IMR-90 (cell line): ENCODE data around the gene MAN2A2. TPM values are rescaled to one million over a fixed set of nuclear protein-coding genes. Genes with fewer than 3 reads are reported as not detected.
A peak's percentile ranks its signal among the peaks of the same experiment; 100 is the strongest.

Source experiments
- ATAC-seq: fragments of 200-7000 bp; cut with Tn5 transposase; 2 replicates; pipeline ENCODE4 v1.9.1; 2020; ENCODE audit warnings: low read depth, mild to moderate bottlenecking, moderate library complexity
- BruUV-seq: library from RNA; stranded (reverse); fragments of 400-500 nt; replicated peaks from 2 replicates; lab custom pipeline; 2021; lab: Mats Ljungman, UMichigan
- CTCF ChIA-PET: fragments of 300-600 bp; formaldehyde crosslinking; extraction: SDS; loops from one replicate; lab custom pipeline; 2021; ENCODE audit warnings: antibody characterized with exemption; lab: Yijun Ruan, JAX
- POLR2A ChIA-PET: fragments of 300-600 bp; sonication (Branson Sonifier 250); formaldehyde crosslinking; loops from one replicate; lab custom pipeline; 2022; ENCODE audit warnings: antibody characterized with exemption; ENCODE audit not compliant: unreplicated experiment; lab: Charles Lee
- DNase-seq: peaks from one replicate; pipeline ENCODE4 v3.0.0; 2013
- H2AFZ ChIP-seq: replicated peaks from 2 replicates; pipeline ENCODE3; 2013; ENCODE audit warnings: low read length, mild to moderate bottlenecking; ENCODE audit not compliant: poor library complexity
- H2AK5ac ChIP-seq: 2 replicates; pipeline ENCODE4 v1.6.1; 2013; ENCODE audit warnings: low read depth, low read length, inconsistent platforms
- H2AK9ac ChIP-seq: replicated peaks from 2 replicates; pipeline ENCODE3; 2013; ENCODE audit warnings: mild to moderate bottlenecking, low read depth, low read length, moderate library complexity; ENCODE audit not compliant: poor library complexity
- H2BK120ac ChIP-seq: 2 replicates; pipeline ENCODE4 v1.6.1; 2013; ENCODE audit warnings: low read depth, low read length, inconsistent platforms
- H2BK15ac ChIP-seq: 3 replicates; pipeline ENCODE4 v1.6.1; 2013; ENCODE audit warnings: low read depth, low read length, inconsistent platforms
- H2BK20ac ChIP-seq: 2 replicates; pipeline ENCODE4 v1.6.1; 2013; ENCODE audit warnings: low read depth, mild to moderate bottlenecking, inconsistent platforms, low read length, moderate library complexity
- H2BK5ac ChIP-seq: 2 replicates; pipeline ENCODE4 v1.6.1; 2013; ENCODE audit warnings: mild to moderate bottlenecking, low read depth, low read length, inconsistent platforms; ENCODE audit not compliant: poor library complexity, severe bottlenecking
- H3K14ac ChIP-seq: replicated peaks from 2 replicates; pipeline ENCODE4 v1.6.1; 2013; ENCODE audit warnings: low read depth, low read length, inconsistent platforms
- H3K18ac ChIP-seq: 2 replicates; pipeline ENCODE4 v1.6.1; 2013; ENCODE audit warnings: low read depth, low read length, control low read depth
- H3K23ac ChIP-seq: 2 replicates; pipeline ENCODE4 v1.6.1; 2013; ENCODE audit warnings: low read depth, low read length, inconsistent platforms
- H3K27ac ChIP-seq: 2 replicates; pipeline ENCODE4 v1.5.1; 2013; ENCODE audit warnings: mild to moderate bottlenecking, control low read depth, low read length; ENCODE audit not compliant: insufficient read depth
- H3K27me3 ChIP-seq: 2 replicates; pipeline ENCODE4 v1.6.1; 2013; ENCODE audit warnings: low read length; ENCODE audit not compliant: control insufficient read depth, insufficient read depth
- H3K36me3 ChIP-seq: 2 replicates; pipeline ENCODE4 v1.6.1; 2013; ENCODE audit warnings: low read length, mixed read lengths; ENCODE audit not compliant: control insufficient read depth, insufficient read depth
- H3K4ac ChIP-seq: 2 replicates; pipeline ENCODE4 v1.6.1; 2013; ENCODE audit warnings: low read depth, low read length, inconsistent platforms
- H3K4me1 ChIP-seq: 2 replicates; pipeline ENCODE4 v1.6.1; 2013; ENCODE audit warnings: low read length, mixed read lengths; ENCODE audit not compliant: control insufficient read depth, insufficient read depth
- H3K4me2 ChIP-seq: 2 replicates; pipeline ENCODE4 v1.6.1; 2013; ENCODE audit warnings: low read depth, mild to moderate bottlenecking, control low read depth, low read length, moderate library complexity
- H3K4me3 ChIP-seq: 2 replicates; pipeline ENCODE4 v1.5.1; 2013; ENCODE audit warnings: low read depth, mild to moderate bottlenecking, control low read depth, low read length, moderate library complexity; ENCODE audit not compliant: insufficient read depth
- H3K56ac ChIP-seq: 2 replicates; pipeline ENCODE4 v1.6.1; 2013; ENCODE audit warnings: low read length, inconsistent platforms; ENCODE audit not compliant: insufficient read depth; ENCODE audit errors: extremely low read depth
- H3K79me1 ChIP-seq, 2 experiments: 2 replicates each; pipeline ENCODE4 v1.6.1; 2013; ENCODE audit warnings: low read length in 2 of 2, inconsistent platforms in 1 of 2, low read depth in 1 of 2
- H3K9ac ChIP-seq: 2 replicates; pipeline ENCODE4 v1.6.1; 2013; ENCODE audit warnings: low read depth, low read length, control low read depth
- H3K9me1 ChIP-seq: 2 replicates; pipeline ENCODE4 v1.6.1; 2013; ENCODE audit warnings: low read length, inconsistent platforms; ENCODE audit not compliant: insufficient read depth
- H3K9me3 ChIP-seq: 2 replicates; pipeline ENCODE4 v1.6.1; 2013; ENCODE audit warnings: low read length; ENCODE audit not compliant: control insufficient read depth, insufficient read depth
- H4K20me1 ChIP-seq: 2 replicates; pipeline ENCODE4 v1.6.1; 2013; ENCODE audit warnings: low read length, inconsistent platforms; ENCODE audit not compliant: insufficient read depth
- H4K5ac ChIP-seq: 2 replicates; pipeline ENCODE4 v1.6.1; 2013; ENCODE audit warnings: mild to moderate bottlenecking, low read depth, low read length, control low read depth
- H4K8ac ChIP-seq, 2 experiments: 2 replicates each; pipeline ENCODE4 v1.6.1; 2013; ENCODE audit warnings: low read depth in 2 of 2, low read length in 2 of 2, control low read depth in 1 of 2, inconsistent platforms in 1 of 2
- H4K91ac ChIP-seq: 2 replicates; pipeline ENCODE4 v1.6.1; 2013; ENCODE audit warnings: low read depth, low read length, inconsistent platforms; ENCODE audit not compliant: insufficient read depth
- BHLHE40 ChIP-seq: fragments of 150-350 bp; IDR thresholded peaks from 2 replicates; pipeline ENCODE4 v1.6.1; 2016; ENCODE audit warnings: mild to moderate bottlenecking, low read depth, low read length
- CHD1 ChIP-seq: IDR thresholded peaks from 2 replicates; pipeline ENCODE4 v1.6.1; 2012; ENCODE audit warnings: low read depth, low read length, improper control_type of control experiment
- FOS ChIP-seq: fragments of 150-350 bp; IDR thresholded peaks from 2 replicates; pipeline ENCODE4 v1.6.1; 2016; ENCODE audit warnings: low read depth, low read length
- MAFK ChIP-seq: IDR thresholded peaks from 2 replicates; pipeline ENCODE4 v1.6.1; 2012; ENCODE audit warnings: low read depth, low read length, improper control_type of control experiment
- MAZ ChIP-seq: IDR thresholded peaks from 2 replicates; pipeline ENCODE4 v1.6.1; 2012; ENCODE audit warnings: low read depth, mild to moderate bottlenecking, low read length, improper control_type of control experiment, moderate library complexity, borderline replicate concordance
- MXI1 ChIP-seq: IDR thresholded peaks from 2 replicates; pipeline ENCODE4 v1.6.1; 2012; ENCODE audit warnings: low read depth, mild to moderate bottlenecking, low read length, moderate library complexity, borderline replicate concordance
- NFE2L2 ChIP-seq: fragments of 150-350 bp; IDR thresholded peaks from 2 replicates; pipeline ENCODE4 v1.6.1; 2016; ENCODE audit warnings: low read depth, mild to moderate bottlenecking, low read length
- POLR2A ChIP-seq: IDR thresholded peaks from 2 replicates; pipeline ENCODE4 v1.6.1; 2012; ENCODE audit warnings: mild to moderate bottlenecking, low read depth, low read length
- RAD21 ChIP-seq: IDR thresholded peaks from 2 replicates; pipeline ENCODE4 v1.6.1; 2012; ENCODE audit warnings: low read length, improper control_type of control experiment
- RFX5 ChIP-seq: IDR thresholded peaks from 2 replicates; pipeline ENCODE4 v1.8.0; 2012; ENCODE audit warnings: low read depth, mild to moderate bottlenecking, low read length, moderate library complexity
- WGBS, 2 experiments: methylation state at CpG; one replicate each; pipeline versions ENCODE4 v1.1.5 to v1.1.7; 2013; ENCODE audit warnings: missing lambda C conversion rate in 2 of 2; ENCODE audit not compliant: insufficient read length in 1 of 2; ENCODE audit errors: extremely low coverage in 2 of 2; 5-methylcytosine and 5-hydroxymethylcytosine counted together
- dilution Hi-C: fragments of 300-500 bp; cut with HindIII; formaldehyde crosslinking; loops from one replicate; pipeline ENCODE4 v1.14.3; 2018; ENCODE audit warnings: low sequenced_read_pairs; ENCODE audit not compliant: unreplicated experiment
- in situ Hi-C: fragments of 300-500 bp; cut with MboI; formaldehyde crosslinking; loops from 3 replicates; pipeline ENCODE4 v1.14.3; 2019; ENCODE audit warnings: low sequenced_read_pairs, inconsistent platforms, mixed read lengths
- intact Hi-C: fragments of 100-400 bp; cut with micrococcal nuclease; formaldehyde crosslinking; loops from 2 replicates; pipeline ENCODE4 v1.10.0; 2022
- polyA plus RNA-seq, 3 experiments: library from polyadenylated mRNA; depleted of rRNA; stranded (reverse); fragments of >200 nt; gene quantifications; 2 replicates each; pipeline ENCODE4 v1.2.3, GENCODE V29; 2012; ENCODE audit warnings: low replicate concordance in 1 of 3
- total RNA-seq: library from RNA; depleted of rRNA; stranded (reverse); fragments of >200 nt; gene quantifications from 2 replicates; pipeline ENCODE4 v1.2.3, GENCODE V29; 2012
- TF ChIP-seq, protein P1 (sequence below): conservative IDR thresholded peaks from 2 replicates; pipeline ENCODE4 v1.5.1; 2012; ENCODE audit warnings: mild to moderate bottlenecking, low read depth, low read length, improper control_type of control experiment
- TF ChIP-seq, protein P2 (sequence below): fragments of 150-350 bp; IDR thresholded peaks from 2 replicates; pipeline ENCODE4 v1.6.1; 2016; ENCODE audit warnings: low read depth, mild to moderate bottlenecking, low read length, moderate library complexity, borderline replicate concordance
- TF ChIP-seq, protein P3 (sequence below): fragments of 150-350 bp; IDR thresholded peaks from 2 replicates; pipeline ENCODE4 v1.6.1; 2017; ENCODE audit warnings: mild to moderate bottlenecking, antibody characterized with exemption, low read length, low read depth

Gene MAN2A2
- total and polyA plus RNA-seq, 2 of the 4 experiments (the other 2 are of a cell fraction), result 3.4 to 52.5 TPM

DNA sequence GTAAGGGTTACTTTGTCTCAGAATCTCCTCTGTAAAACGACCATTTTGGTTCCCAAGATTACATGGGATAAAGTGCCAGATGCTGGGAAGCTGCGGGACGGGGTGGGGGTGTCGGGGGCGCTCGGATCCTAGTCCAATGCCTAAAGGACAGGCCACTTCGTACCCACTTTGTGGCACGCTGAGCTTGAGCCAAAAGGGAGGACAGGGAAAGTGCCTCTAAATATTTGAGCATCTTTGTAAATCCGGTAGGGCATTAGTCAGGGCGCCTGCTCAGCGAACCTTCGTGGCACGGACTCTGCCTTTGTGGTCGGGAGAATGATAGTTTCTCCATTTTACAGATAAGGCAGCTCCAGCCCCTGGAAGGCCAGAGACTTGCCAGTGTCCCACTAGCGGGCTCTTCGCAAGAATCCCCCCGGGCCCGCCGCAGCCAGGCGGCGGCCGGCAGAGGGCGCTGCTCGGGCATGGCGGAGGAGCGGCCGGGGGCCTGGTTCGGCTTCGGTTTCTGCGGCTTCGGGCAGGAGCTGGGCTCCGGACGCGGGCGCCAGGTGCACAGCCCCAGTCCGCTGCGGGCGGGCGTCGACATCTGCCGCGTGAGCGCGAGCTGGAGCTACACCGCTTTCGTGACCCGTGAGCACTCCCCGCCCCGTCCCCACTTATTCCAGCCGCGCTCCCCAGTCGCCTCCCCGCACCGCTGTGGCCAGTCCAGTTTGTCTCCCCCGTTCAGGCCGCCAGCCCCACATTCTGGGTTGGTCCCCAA is 53.4 kb downstream of the MAN2A2 start:
- Histone ChIP-seq H4K91ac (peak overlapping the region; percentile 36; the same call in 1 of the 2 replicates), H3K4ac (peak overlapping the region; percentile 41), H3K18ac (no peak overlapping the region), H3K79me1 (peaks cover 6 to 27% of the 10 kb centered on the region in 2 experiments; a peak in 3 of 4 replicates), H4K5ac (no peak overlapping the region), H2BK120ac (no peak overlapping the region), H3K14ac (no peak overlapping the region), H3K4me1 (peaks cover 6% of the 10 kb centered on the region), H3K9me1 (no peaks in the 10 kb centered on the region), H3K27ac (no peak overlapping the region; the same call in 1 of the 2 replicates), H2BK5ac (no peak overlapping the region), H3K4me2 (peak overlapping the region; percentile 72), H2BK20ac (no peak overlapping the region), H3K9ac (peak overlapping the region; percentile 51), H3K4me3 (peak overlapping the region; percentile 64), H3K23ac (peak overlapping the region; percentile 79; the same call in 1 of the 2 replicates), H3K9me3 (no peaks in the 10 kb centered on the region), H3K27me3 (no peaks in the 10 kb centered on the region), H3K56ac (no peak overlapping the region), H2AK5ac (peak overlapping the region; percentile 33; the same call in 1 of the 2 replicates), H2AFZ (peak overlapping the region; percentile 90), H4K20me1 (no peaks in the 10 kb centered on the region; the same call in 1 of the 2 replicates), H2AK9ac (peak overlapping the region; percentile 60), H4K8ac (peak overlapping the region; percentile 29 to 60; a peak in 3 of 4 replicates), H3K36me3 (peaks cover 35% of the 10 kb centered on the region), H2BK15ac (no peak overlapping the region)
- ChIA-PET CTCF (interaction anchor here (0.6 to 2.6 kb wide), 14 partner anchors 10 to 604 kb away, joined by 3 to 10 read pairs (median 5); partner anchors contain the start of gene UNC45A), POLR2A (interaction anchor here (0.6 kb wide), 1 partner anchor 25 kb away, joined by 4 read pairs; no protein-coding TSS in a partner anchor)
- intact Hi-C loops, result loop anchor here (1.0 to 2.0 kb wide), 4 partner anchors 38 to 315 kb away; partner anchors contain the start of gene PRC1
- no TSS peak for BruUV-seq
- peak; percentile 46 for ATAC-seq
- 11% methylated on average over 30 of the region's 56 CpGs; no CpG with 5 or more reads in 1 of the 2 experiments for WGBS, 2 experiments
- DNase-seq, result peak; percentile 70
- in situ Hi-C loops, result loop anchor here (10.0 kb wide), 1 partner anchor 318 kb away; no protein-coding TSS in a partner anchor
- dilution Hi-C loops, result no loop called here
- TF ChIP-seq, protein P1, sequence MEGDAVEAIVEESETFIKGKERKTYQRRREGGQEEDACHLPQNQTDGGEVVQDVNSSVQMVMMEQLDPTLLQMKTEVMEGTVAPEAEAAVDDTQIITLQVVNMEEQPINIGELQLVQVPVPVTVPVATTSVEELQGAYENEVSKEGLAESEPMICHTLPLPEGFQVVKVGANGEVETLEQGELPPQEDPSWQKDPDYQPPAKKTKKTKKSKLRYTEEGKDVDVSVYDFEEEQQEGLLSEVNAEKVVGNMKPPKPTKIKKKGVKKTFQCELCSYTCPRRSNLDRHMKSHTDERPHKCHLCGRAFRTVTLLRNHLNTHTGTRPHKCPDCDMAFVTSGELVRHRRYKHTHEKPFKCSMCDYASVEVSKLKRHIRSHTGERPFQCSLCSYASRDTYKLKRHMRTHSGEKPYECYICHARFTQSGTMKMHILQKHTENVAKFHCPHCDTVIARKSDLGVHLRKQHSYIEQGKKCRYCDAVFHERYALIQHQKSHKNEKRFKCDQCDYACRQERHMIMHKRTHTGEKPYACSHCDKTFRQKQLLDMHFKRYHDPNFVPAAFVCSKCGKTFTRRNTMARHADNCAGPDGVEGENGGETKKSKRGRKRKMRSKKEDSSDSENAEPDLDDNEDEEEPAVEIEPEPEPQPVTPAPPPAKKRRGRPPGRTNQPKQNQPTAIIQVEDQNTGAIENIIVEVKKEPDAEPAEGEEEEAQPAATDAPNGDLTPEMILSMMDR, result peak; percentile 92
- TF ChIP-seq MAFK (no peak), MXI1 (peak; percentile 43; the same call in 1 of the 2 replicates), CHD1 (no peak), RAD21 (peak; percentile 61), BHLHE40 (no peak), MAZ (peak; percentile 84; the same call in 1 of the 2 replicates), RFX5 (no peak), POLR2A (peak; percentile 46; the same call in 1 of the 2 replicates), FOS (no peak), NFE2L2 (no peak)
- TF ChIP-seq, protein P2, sequence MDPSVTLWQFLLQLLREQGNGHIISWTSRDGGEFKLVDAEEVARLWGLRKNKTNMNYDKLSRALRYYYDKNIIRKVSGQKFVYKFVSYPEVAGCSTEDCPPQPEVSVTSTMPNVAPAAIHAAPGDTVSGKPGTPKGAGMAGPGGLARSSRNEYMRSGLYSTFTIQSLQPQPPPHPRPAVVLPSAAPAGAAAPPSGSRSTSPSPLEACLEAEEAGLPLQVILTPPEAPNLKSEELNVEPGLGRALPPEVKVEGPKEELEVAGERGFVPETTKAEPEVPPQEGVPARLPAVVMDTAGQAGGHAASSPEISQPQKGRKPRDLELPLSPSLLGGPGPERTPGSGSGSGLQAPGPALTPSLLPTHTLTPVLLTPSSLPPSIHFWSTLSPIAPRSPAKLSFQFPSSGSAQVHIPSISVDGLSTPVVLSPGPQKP, result no peak
- TF ChIP-seq, protein P3, sequence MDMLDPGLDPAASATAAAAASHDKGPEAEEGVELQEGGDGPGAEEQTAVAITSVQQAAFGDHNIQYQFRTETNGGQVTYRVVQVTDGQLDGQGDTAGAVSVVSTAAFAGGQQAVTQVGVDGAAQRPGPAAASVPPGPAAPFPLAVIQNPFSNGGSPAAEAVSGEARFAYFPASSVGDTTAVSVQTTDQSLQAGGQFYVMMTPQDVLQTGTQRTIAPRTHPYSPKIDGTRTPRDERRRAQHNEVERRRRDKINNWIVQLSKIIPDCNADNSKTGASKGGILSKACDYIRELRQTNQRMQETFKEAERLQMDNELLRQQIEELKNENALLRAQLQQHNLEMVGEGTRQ, result no peak
